ENCODE data around the gene PCDH10.

GRCh38 chr4:133233922-133234321, 84.8 kb downstream of the PCDH10 start:
- TF ChIP-seq, protein P1, sequence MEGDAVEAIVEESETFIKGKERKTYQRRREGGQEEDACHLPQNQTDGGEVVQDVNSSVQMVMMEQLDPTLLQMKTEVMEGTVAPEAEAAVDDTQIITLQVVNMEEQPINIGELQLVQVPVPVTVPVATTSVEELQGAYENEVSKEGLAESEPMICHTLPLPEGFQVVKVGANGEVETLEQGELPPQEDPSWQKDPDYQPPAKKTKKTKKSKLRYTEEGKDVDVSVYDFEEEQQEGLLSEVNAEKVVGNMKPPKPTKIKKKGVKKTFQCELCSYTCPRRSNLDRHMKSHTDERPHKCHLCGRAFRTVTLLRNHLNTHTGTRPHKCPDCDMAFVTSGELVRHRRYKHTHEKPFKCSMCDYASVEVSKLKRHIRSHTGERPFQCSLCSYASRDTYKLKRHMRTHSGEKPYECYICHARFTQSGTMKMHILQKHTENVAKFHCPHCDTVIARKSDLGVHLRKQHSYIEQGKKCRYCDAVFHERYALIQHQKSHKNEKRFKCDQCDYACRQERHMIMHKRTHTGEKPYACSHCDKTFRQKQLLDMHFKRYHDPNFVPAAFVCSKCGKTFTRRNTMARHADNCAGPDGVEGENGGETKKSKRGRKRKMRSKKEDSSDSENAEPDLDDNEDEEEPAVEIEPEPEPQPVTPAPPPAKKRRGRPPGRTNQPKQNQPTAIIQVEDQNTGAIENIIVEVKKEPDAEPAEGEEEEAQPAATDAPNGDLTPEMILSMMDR (IDR thresholded peaks at IDR 0.05) = no peak
- no peak for TF ChIP-seq POLR2A (IDR thresholded peaks at IDR 0.05)

All from body of pancreas (tissue), 4 donors.